Measurements from ENCODE around the gene DNAJC5. TPM values are rescaled to one million over a fixed set of nuclear protein-coding genes. Genes with fewer than 3 reads are reported as not detected.
A peak's percentile ranks its signal among the peaks of the same experiment; 100 is the strongest.
"Not testable (repeated sequence)": the region's sequence is repeated elsewhere in the genome, so short reads cannot be mapped to it uniquely, and the experiment has no call there.

The DNAJC5 gene
- total RNA-seq, 1 donor from 2014 or later, result 41.4 TPM

DNA sequence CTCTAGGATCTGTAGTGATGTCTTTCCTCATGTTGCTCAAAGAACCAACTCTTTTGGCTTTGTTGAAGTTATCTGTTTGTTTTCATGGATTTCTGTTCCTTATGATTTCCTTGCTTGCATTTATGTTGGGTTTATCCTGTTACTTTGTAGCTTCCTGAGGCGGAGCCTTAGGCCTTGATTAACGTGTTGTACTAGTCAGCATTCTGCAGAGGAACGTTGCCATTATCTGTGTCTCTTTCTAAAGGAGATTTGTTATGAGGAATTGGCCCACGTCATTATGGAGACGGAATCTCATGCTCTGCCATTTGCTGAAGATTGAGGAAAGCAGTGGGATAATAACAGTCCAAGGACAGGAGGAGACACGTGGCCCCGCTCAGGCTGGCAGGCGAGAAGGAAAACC lies 31.4 kb downstream of the DNAJC5 start:
- no peak for DNase-seq (ENCODE audit: missing footprints)
- no peak for ATAC-seq

GRCh38 chr20:63929071-63929470 lies 34.1 kb downstream of the DNAJC5 start:
- intact Hi-C loops (cut with DNase I), result no loop called here
- peak; percentile 45 for DNase-seq (ENCODE audit: missing footprints)
- ATAC-seq, result no peak

More for the DNA sequence above, 31.4 kb downstream of the DNAJC5 start:
- intact Hi-C loops (cut with DNase I), result no loop called here

DNA sequence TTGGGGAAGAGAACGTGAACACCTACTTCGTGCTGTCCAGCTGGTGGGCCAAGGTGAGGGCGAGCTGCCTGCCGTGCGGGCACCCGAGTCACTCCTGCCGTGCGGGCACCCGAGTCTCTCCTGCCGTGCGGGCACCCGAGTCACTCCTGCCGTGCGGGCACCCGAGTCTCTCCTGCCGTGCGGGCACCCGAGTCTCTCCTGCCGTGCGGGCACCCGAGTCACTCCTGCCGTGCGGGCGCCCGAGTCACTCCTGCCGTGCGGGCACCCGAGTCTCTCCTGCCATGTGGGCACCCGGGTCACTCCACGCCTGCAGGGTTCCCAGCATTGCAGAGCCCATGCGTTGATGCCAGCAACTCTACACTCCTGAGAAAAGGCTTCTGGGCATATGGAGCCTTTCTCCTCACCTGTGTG lies 34.6 kb downstream of the DNAJC5 start:
- intact Hi-C loops (cut with DNase I); ATAC-seq: not testable (repeated sequence)
- DNase-seq (ENCODE audit: missing footprints), result peak; percentile 51

DNA sequence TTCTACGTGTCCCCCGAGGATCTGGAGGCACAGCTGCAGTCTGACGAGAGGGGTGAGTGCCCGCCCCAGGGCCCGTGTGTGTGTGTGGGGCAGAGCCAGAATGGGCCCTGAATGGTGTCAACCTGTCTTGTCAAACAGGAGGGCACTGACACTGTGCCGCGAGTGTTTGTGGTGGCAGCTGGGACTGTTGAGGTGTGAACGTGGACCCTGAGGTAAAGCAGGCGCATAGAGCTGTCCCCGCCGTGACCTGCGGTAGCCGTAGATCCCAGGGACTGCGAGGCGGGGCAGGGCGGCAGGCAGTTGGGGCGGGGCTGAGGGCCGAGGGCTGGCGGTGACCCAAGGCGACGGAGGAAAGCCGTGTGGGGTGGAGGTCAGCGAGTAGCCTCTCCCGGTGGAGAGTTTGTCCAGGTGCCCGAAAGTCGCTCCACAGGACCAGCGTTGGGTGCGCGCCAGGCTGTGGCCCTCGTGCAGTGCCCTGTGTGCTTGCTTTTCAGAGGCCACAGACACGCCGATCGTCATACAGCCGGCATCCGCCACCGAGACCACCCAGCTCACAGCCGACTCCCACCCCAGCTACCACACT lies 36.1 kb downstream of the DNAJC5 start:
- DNase-seq (ENCODE audit: missing footprints) (peak; percentile 83), ATAC-seq (peak; percentile 94)
- intact Hi-C loops (cut with DNase I), result loop anchor here (1.0 kb wide), 1 partner anchor 20 kb away; no protein-coding TSS in a partner anchor

DNA sequence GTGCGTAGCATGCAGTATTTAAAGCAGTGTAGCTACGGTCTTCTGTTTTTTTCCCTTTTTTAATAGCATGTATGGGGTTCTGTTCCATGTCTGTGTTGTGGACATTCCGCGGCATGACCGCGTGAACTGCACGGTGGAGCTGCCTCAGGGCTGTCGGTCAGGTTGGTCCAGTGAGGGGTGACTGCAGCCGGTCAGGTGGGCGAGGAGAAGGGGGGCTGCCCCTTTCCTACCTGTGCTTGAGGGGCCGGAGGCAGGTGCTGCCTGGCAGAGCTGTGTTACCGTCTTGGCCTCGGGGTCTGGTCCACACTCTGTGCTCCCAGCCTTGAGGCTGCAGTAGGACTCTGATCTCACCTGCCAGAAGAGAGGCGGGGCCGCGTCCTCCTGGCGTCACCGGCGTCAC lies 36.8 kb downstream of the DNAJC5 start:
- intact Hi-C loops (cut with DNase I), result loop anchor here (1.0 kb wide), 1 partner anchor 20 kb away; no protein-coding TSS in a partner anchor
- DNase-seq (ENCODE audit: missing footprints) (peak; percentile 23), ATAC-seq (no peak)

DNA sequence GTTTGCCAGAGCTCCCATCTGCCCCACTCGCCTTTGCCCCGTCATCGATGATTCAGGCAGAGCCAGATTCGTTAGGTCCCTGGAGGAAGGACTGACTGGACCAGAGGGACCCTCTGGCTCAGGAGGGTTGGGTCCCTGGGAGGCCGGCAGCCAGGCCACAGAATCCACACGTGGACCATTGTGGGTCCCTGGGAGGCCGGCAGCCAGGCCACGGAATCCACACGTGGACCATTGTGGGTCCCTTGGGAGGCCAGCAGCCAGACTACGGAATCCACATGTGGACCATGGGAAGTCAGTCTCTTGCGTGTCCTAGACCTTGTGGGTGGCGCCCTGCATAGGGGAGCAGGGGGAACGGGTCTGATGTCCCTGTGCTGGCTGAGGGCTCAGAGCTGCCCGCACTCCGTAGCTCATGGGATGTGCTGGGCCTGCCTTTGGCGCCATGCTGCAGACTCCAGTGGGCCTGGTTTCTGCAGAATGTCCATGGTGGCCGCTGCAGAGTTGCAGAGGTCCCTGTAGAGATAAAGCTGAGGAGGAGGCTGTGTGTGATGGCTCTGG lies 37.8 kb downstream of the DNAJC5 start:
- intact Hi-C loops (cut with DNase I), result no loop called here
- DNase-seq (ENCODE audit: missing footprints), result peak; percentile 48
- no peak for ATAC-seq

GRCh38 chr20:63933646-63934045 lies 38.7 kb downstream of the DNAJC5 start:
- ATAC-seq (no peak), DNase-seq (ENCODE audit: missing footprints) (peak; percentile 43)
- intact Hi-C loops (cut with DNase I), result no loop called here

- ATAC-seq, result no peak
- DNase-seq (ENCODE audit: missing footprints), result peak; percentile 17
- intact Hi-C loops (cut with DNase I), result no loop called here
Measured at GRCh38 chr20:63934271-63935068, 39.5 kb downstream of the DNAJC5 start.

GRCh38 chr20:63935447-63935846 lies 40.5 kb downstream of the DNAJC5 start:
- intact Hi-C loops (cut with DNase I), result no loop called here
- ATAC-seq (no peak), DNase-seq (ENCODE audit: missing footprints) (peak; percentile 9)

DNA sequence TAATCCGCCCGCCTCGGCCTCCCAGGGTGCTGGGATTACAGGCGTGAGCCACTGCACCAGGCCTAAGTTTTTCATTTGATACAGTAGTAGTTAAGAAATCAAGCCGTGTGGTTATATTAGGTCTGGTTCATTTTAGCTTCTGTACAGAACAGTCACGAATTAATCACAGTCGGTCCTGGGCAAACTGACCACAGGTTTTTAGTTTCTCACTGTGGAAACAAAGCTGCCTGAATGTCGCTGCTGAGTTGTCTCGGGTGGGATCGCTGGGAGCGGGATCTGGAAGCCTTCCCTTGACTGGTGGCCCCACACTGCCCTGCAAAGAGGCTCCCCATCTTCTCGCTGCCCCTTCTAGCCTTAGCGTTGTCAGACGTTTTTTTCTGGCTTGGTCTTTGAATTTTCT lies 42.7 kb downstream of the DNAJC5 start:
- DNase-seq (ENCODE audit: missing footprints), result peak; percentile 1
- no peak for ATAC-seq
- intact Hi-C loops (cut with DNase I), result no loop called here

DNA sequence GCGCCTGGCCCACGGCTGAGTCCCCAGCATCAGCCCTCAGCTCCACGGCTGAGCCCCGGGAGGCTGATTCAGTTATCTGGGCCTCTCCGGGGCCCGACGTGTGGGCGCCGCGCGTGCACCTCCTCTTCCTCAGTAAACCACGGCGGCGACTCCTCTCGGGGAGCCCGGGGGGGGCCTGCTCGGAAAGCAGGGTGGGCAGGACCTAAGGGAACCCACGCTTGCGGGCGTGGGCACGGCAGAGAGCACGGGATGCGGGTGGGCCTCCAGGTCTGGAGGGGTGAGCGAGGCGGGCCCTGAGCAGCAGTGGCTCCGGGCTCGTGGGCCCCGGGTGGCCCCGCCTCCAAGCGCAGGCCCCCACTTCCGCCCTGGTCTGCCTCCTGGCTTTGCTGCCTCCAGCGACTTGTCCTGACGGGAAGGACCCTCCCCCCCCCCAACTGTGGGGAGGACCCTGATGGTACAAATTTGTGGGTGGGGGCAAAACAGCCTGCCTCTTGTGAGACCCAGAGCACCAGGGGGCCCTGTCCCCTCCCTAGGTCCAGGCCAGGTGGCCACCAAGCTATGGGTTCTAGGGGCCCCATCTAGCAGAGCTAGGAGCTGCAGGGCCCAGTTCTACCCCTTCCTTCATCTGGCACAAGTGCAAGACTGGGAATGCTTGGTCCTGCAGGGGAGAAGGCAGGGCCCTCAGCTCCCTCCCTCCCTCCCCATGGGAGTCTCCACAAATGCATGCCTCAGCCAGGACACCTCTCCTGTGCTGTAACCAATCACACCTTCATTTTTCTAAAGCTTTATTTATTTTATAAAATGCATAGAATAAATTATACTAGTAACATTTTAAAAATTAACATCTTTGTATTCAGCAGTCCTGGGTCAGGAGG lies 44.4 kb downstream of the DNAJC5 start:
- ATAC-seq, result no peak
- intact Hi-C loops (cut with DNase I), result no loop called here

GRCh38 chr20:63940071-63940471 lies 45.1 kb downstream of the DNAJC5 start:
- ATAC-seq (no peak), DNase-seq (ENCODE audit: missing footprints) (peak; percentile 50)
- intact Hi-C loops (cut with DNase I), result no loop called here

More for the DNA sequence above, 44.4 kb downstream of the DNAJC5 start:
- peak; percentile 68 for DNase-seq (ENCODE audit: missing footprints)

GRCh38 chr20:63940472-63941266 lies 45.7 kb downstream of the DNAJC5 start:
- no peak for ATAC-seq
- peak; percentile 65 for DNase-seq (ENCODE audit: missing footprints)
- intact Hi-C loops (cut with DNase I), result no loop called here

GRCh38 chr20:63941282-63942081 lies 46.6 kb downstream of the DNAJC5 start:
- intact Hi-C loops (cut with DNase I), result no loop called here
- ATAC-seq, result peak; percentile 9
- peak; percentile 90 for DNase-seq (ENCODE audit: missing footprints)

GRCh38 chr20:63942250-63942951 lies 47.5 kb downstream of the DNAJC5 start:
- DNase-seq (ENCODE audit: missing footprints) (peak; percentile 67), ATAC-seq (no peak)
- intact Hi-C loops (cut with DNase I), result no loop called here

- DNase-seq (ENCODE audit: missing footprints), result no peak
- intact Hi-C loops (cut with DNase I), result no loop called here
- ATAC-seq, result no peak
Measured at GRCh38 chr20:63942969-63943807, 48.3 kb downstream of the DNAJC5 start.
